CD4-positive, alpha-beta T cell treated with Interleukin-1 beta for 1 hour (primary cell): ENCODE measurements around the gene NRXN3.

ENCODE experiments used
- DNase-seq, 2 donors: peaks; one replicate each; pipeline ENCODE4 v3.0.0-alpha.2; 2020 to 2022

NRXN3 gene

DNA sequence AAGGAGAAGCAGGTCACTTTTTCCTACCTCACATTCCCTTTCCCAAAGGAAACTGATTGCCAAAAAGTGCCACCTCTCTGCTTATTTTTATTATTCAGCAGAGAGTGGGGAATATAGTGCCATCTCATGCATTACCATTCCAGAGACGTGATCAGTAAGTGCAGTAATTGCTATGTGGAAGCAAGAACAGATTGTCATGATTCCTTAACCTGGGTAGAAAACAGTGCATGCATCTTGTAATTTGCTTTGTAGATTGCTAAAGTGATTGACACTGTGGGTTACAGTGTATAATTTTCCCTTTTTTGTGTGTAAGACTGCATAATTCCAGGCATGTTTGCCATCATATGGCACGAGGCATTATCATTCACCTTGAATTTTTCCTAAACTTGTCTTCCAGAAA lies 1708.6 kb downstream of the NRXN3 start:
- no peak for DNase-seq

- DNase-seq, result no peak
Measured at GRCh38 chr14:79881299-79881698, 1711.1 kb downstream of the NRXN3 start.

GRCh38 chr14:79890527-79890926 lies 1720.4 kb downstream of the NRXN3 start:
- DNase-seq, result no peak

- DNase-seq, result no peak
Measured at GRCh38 chr14:79896009-79896408, 1725.8 kb downstream of the NRXN3 start.

- no peak for DNase-seq
Measured at GRCh38 chr14:79899610-79900009, 1729.4 kb downstream of the NRXN3 start.

DNA sequence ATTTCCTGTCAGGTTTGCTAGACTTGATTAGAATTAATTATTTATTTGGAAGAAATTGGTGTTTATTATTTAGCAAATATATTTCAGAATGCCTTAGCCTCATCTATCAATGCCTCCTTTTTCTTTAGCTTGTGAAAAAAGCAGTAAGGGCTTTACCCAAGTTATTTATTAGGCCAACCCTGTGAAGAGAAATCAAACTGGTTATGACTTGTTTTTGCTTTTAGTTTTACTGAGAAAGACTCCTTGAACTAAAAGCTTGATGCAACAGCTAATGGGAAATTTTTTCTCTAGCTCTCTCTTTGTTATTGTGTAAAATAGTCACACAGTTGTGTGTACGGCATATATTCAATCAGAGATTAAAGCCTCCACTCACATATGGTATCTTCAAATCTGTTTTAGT lies 1734.3 kb downstream of the NRXN3 start:
- no peak for DNase-seq

- no peak for DNase-seq
Measured at GRCh38 chr14:79906994-79907393, 1736.8 kb downstream of the NRXN3 start.

DNA sequence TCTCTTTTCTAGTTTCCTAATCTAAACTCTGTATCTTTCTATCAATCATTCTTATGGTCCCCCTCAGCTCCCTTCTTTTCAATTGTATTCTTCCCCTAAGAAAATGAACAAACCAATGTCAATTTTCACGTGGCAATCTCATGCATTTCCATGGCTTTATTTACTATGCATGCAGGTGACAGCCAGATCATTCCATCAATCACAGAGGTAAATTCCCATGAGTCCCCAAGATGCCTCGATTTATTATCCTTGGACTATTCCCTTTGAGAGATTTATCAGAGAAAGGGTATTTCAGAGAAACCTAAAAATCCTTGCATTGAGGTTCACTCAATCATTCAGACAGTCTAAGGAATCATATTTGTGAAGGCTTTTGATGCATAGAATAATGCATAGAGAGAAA lies 1739.9 kb downstream of the NRXN3 start:
- no peak for DNase-seq

DNA sequence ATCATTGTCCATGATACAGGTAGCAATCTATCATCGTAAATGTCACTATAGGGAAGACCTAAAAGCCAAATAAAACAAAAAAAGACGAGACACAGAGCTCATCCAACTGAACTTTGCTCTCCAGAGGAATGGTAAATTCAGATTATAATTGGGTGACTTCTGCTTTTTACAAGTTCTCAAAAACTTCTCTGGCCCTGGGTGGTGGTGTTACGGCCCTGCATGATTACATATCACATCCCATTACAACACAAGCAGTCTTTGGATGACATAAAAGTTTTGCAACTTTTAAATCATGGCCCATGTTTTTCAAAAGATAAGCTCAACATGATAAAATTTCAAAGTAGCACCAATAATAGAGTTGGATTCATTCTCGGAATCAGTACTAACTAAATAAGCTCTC lies 1741.6 kb downstream of the NRXN3 start:
- no peak for DNase-seq

DNA sequence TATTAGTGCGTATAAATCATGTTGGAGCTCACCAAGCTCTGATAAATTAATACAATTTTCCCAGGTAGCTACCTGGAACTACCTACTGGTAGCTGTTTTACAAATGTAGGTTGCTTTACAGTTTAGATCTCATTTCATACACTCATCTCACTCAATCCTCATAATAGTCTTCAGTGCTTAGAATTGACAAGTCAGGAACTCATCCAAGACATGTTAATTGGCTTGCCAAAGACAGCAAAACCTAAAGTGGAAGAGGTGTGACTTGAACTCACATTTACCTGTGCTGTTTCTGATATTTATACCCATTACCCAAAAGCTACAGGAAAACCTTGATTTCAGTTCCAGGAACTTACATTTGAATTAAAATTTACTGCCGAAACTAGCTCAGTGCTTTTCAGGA lies 1744.4 kb downstream of the NRXN3 start:
- no peak for DNase-seq

DNA sequence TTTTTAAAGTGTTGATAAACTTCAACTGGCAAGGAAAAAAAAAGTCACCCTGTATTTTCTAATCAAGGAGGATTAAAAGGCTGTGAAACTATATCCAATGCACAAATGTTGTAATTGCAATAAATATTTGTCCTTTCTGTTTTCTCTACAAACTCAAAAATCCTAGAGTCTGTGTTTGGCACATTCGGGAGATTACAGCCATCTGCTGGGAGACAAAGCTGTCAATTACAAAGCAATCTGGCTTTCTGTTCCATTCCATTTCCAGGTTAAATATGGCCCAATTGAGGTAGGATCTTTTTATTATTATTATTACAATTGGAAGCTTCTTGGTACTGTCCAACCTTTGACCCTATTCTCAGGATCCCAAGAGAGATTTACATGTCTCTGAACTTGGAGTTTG lies 1745.2 kb downstream of the NRXN3 start:
- DNase-seq, result no peak

DNA sequence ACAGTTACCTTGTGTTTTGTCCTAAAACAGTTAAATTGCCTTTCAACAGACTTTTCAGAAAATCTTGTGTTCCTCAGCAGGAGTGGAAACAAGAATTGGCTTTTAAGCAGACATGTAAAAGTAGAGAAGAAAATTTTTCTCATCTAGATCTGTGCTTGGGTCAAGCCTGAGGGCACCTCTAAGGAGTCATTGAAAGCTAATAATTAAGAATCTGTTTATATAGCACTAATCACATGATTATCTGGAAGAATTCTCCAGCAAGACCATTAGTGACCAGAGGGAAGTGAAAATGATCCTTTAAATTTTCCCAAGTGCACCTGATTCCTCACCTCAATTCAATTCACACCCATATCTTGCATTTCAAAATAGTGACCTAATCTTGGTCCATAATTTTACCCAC lies 1746.1 kb downstream of the NRXN3 start:
- no peak for DNase-seq

DNA sequence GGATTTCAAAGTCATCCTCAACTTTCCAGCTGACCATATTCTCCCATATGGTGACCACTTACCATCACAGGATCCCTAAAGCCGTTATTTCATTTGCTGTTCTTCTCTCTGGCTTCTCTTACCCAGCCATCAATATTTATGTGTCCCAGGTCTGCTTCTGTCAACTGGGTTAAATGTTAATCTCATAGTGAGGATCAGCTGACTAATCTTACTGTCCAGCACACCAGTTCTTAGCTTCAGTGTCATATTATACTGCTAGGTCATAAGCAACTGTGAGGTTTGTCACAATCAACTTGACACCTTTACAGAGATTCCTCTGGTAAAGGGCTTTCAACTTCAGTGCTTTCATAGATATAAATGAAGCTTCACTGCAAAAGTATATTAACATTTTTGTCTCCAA lies 1746.7 kb downstream of the NRXN3 start:
- DNase-seq, result no peak
